Ureter (tissue), 1 donor: ENCODE data around the gene TPH1. TPM values are rescaled to one million over a fixed set of nuclear protein-coding genes. Genes with fewer than 3 reads are reported as not detected.

Source experiments
- DNase-seq: peaks from one replicate; pipeline ENCODE4 v3.0.0-alpha.2; 2020; ENCODE audit warnings: low spot score
- total RNA-seq: library from RNA; stranded (reverse); gene quantifications from one replicate; pipeline ENCODE4 v1.2.4, GENCODE V29; 2023
- donor health status: DM: yes; HTN: yes; CAD: no.

Gene TPH1
- 1.7 TPM for total RNA-seq

GRCh38 chr11:18046116-18046777, at the start of gene TPH1:
Gene TPH1 (minus strand): TSS chr11:18046269. CDS start chr11:18040762, 5,507 bp downstream.
- no peak for DNase-seq

DNA sequence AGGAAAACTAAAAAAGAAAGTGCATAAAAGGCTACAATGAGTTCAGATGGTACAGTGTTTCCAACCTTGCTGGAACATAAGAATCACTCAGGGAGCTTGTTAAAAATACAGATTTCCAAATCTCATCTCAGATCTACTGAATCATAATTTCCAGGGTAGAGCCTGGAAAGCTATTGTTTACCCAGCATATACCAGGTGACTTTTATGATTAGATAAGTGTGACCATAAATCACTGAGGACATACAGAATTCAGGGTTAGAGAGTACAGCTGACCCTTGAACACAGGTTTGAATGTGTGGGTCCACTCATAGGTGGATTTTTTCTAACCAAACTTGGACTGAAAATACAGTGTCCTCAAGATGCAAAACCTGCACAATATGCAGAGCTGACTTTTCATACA, 47.9 kb upstream of the TPH1 start:
- DNase-seq = no peak

- DNase-seq = no peak
Observed at GRCh38 chr11:18091731-18092130, 45.7 kb upstream of the TPH1 start.

DNA sequence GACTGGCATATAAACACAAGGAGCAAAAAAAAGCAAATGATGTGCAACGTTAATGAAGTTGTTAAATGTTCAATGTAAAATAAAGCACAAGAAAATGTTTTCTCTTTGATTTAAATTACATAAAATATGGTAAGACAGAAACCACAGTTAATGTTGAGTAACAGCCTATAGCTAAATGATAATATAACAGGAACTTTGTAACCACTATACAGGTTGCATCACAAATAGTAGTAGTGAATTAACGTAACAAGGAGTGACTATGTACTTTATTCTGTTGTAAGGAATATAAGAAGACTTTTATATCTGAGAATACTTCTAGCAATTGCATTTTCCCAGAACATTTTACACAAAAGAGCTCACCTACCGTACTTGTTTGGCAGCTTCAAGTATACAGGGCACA, 42.9 kb upstream of the TPH1 start:
- DNase-seq = no peak

DNA sequence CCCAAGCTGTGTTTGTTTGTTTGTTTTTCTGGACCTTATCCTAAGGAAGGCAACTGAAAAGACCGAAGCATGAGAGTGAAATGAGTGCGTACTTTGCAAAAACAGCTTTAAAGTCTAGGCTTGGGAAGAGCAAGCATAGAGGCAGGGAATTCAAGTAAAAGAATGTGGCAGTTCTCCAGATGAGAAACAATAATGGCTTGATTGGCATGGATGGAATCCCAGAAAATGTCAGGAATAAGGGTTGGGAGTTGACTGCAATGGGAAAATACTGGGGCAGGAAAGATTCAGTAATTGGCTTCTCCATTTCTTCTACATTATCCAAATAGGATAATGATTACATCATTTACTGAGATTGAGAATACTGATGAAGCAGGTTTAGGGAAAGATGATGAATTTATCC, 42.3 kb upstream of the TPH1 start:
- no peak for DNase-seq

GRCh38 chr11:18081551-18081950, 35.5 kb upstream of the TPH1 start:
- no peak for DNase-seq

DNA sequence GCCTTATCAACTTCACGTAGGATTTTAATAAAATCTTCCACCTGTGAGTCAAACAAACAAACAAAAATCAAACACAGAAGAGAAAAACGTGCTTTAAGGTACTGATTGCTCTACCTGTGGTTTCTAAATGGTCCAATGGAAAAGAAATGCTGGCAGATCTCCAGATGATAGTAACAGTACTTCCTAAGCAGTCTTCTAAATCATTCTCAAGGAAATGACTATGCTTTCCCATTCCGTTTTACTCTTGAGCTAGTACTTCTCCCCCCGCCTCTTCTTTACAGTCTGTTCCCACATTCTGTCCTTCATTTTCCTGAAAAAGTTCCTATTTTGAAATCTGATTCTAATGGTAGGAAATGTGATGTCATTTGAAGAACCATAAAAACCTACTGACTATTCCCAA, 34.4 kb upstream of the TPH1 start:
- DNase-seq = no peak

DNA sequence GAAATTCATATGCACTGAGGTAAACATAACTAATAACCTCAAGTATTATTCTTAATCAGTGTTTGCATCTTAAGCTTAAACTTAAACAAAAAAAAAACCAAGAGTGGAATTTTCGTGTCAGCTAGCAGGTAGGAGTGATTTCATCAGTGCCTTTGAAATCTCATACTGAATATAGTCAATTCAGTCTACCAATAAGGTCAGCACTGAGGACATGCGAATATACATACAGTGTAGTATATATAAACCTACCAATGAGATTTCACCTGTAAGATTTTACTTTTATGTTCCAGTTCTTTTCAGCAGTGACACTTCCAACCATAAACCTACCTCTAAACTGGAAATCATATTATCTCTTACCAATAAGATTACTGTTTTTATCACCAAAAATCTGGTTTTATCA, 32.8 kb upstream of the TPH1 start:
- DNase-seq = no peak

- no peak for DNase-seq
Observed at GRCh38 chr11:18075444-18075843, 29.4 kb upstream of the TPH1 start.

- no peak for DNase-seq
Observed at GRCh38 chr11:18071098-18071705, 25.1 kb upstream of the TPH1 start.

DNA sequence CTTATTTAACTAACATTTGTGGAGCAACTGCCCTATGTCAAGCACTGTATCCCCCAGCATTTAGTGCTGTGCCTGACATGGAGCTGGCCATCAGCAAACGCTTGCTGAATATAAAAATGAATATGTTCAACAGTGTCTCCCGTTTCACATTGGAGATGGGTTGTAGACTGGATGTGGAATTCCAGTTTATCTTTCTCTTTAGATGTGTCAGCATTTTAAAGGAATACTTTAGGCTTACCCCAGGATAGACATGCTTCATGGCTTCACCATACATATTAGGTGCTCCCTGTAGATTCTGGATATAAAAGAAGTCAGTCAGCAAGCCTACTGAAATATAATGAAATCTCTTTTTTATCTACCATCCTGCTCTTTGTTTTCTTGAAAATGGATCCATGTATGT, 21.3 kb upstream of the TPH1 start:
- no peak for DNase-seq

GRCh38 chr11:18066626-18067025, 20.6 kb upstream of the TPH1 start:
- no peak for DNase-seq

GRCh38 chr11:18065572-18065971, 19.5 kb upstream of the TPH1 start:
- no peak for DNase-seq

DNA sequence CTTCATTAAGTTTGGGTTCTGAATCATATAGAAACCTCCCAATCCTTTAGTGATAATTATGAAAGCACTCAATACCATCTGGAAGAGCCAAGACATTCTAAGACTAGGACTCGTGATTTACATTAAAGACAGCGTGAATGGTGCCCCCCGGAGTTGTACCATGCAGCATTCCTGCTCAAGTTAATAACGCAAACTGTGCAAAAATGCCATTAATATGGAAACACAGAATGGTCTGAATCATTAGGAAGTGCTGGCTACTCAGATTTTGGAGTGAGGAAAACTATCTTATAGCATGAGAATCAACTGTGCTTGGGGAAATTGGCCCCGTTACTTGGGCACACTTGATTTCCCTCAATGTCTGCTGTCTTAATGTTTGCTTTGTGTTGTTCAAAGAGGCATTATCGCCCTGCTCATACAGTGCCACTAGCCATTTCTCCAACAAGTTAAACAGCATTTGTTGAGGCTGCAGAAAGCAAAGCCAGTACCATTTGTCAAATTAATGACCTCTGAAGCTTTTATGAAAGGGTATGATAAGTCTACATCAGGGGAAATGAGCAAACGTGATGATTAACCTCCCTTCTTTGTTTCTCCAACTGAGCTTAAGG, 18.5 kb upstream of the TPH1 start:
- no peak for DNase-seq

- no peak for DNase-seq
Observed at GRCh38 chr11:18063862-18064434, 17.9 kb upstream of the TPH1 start.

DNA sequence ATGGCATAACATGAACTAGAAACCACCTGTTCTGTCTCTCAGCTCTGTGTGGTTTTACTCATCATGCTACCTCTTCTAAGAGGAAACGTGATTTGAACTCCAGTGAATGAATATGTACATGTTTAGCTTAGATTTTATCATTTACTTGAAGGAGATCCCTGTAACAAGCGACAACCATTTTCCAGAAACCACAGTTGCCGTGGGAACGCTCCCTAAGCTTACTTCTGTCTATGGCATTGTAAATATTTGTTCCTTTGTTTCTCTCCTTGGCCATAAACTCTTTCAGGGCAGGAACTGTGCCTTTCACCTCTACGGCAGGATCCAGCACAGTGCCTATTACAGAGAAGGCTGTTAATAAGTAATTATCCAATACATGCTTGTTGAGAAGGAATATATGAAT, 17.1 kb upstream of the TPH1 start:
- no peak for DNase-seq

DNA sequence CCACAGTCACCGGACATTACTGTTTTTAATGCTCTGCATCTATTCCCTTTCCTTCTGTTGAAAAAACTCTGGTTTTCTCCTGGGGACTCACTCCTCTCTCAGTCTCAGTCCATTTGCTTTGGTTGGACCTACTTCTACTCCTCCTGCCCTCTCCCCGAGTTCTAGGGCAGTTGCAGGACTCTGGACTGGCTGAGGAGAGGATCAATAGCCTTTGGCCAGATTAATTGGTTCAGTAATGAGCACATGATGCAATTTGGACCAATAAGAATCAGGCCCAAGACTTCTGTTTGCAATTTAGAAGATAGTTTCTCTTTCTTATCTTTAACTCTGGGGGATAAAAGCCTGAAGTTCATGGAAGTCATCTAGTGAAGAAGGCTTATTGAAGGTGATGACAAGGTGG, 15.3 kb upstream of the TPH1 start:
- DNase-seq = no peak

DNA sequence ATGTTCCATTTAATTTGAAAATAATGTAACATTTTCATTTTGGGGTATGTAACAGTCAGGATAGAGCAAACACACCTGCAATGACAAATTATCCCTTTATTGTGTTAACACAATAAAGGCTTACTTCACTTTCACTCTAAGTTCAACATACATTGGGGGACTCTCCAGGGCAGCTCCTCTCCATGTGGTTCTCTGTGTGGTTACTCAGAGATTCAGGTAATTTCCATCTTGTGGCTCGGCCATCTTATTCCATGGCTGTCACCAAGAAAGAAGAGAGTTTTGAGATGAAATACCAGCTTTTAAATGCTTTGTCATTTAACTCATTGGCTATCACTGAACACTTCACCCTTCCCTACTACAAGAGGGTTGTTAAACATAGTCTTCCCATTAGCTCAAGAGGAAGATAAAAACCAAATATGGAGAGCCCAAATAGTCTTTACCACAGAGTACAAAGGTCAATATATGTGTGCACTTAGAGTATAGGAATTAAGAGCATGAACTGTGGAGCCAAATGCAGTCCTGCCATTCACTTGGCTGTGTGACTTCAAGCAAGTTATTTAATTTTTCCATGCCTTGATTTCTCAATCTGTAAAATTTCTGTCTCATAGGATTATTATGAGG, 10.6 kb upstream of the TPH1 start:
- no peak for DNase-seq

- no peak for DNase-seq
Observed at GRCh38 chr11:18054511-18055103, 8.5 kb upstream of the TPH1 start.

- no peak for DNase-seq
Observed at GRCh38 chr11:18050848-18051247, 4.8 kb upstream of the TPH1 start.

DNA sequence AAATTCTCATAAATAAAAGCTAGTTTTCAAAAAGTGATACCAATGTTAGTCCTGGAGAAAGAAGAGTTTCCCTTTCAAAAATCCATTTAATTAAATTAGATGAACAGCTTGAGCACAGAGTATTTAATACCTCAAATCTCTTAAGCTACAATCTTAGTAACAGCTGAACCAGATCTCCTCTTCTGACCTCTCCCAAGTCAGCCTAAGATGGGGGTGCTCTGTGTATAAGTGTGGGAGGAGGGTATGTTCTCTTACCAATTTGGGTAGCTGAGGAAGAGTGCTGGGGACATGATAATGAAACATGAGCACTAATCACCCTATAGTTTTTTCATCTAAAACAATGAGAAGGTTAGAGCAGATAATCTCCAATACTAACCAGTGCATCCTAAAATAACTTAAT, 9.6 kb downstream of the TPH1 start:
- DNase-seq = no peak

DNA sequence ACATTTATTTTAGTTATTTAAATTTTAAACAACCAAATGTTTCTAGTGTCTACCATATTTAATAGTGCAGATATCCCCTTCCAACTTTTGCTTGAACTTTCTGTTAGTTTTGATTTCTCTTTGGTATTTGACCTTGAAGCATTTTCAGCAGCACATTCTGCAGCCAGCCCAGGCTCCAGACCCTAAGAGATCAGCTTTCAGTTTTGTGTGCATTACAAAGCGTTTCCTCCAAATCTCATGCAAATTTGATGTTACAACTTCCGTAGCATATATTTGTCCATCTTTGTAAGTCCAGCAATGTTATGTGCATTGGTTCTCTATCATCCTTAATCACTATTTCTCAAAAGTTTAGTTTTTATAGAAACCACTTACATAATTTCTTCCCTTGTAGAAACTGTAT, 18.6 kb downstream of the TPH1 start:
- DNase-seq = no peak
